SK-N-MC (cell line): ENCODE measurements around the gene H6PD.

Experiments
- EZH2 ChIP-seq: fragments of 200-600 bp; sonication (generic); IDR thresholded peaks from one replicate; pipeline ENCODE4 v1.6.1; 2017; ENCODE audit warnings: antibody characterized with exemption
- FOXP2 ChIP-seq: optimal IDR thresholded peaks from 2 replicates; pipeline ENCODE3; 2011; ENCODE audit warnings: mild to moderate bottlenecking, moderate library complexity; ENCODE audit not compliant: insufficient read depth; ENCODE audit errors: extremely low read length, control extremely low read depth
- POLR2AphosphoS5 ChIP-seq: IDR thresholded peaks from 2 replicates; pipeline ENCODE4 v1.6.1; 2012; ENCODE audit warnings: mild to moderate bottlenecking, low read depth, low read length, borderline replicate concordance

DNA sequence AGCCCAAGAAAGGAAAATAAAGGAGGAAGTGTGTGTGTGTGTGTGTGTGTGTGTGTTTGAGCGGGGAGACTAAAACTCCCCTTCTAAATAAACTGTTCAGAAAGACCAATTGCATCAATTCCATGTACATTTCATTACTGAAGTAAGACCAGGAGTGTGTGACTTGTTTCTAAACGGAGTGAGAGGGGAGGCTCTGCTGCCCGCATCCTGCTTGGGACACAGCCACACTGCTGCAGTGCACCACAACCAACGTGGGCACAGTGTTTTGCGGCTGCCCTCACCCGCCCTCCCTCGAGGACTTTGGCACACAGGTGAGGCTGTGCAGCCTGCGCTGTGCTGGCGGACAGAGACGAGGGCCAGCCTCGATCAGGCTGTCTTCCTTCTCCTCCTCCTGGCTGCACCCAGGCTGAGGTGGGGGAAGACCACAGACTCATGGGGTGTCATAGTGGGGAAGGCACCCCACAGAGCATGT, 31.0 kb upstream of the H6PD start:
- TF ChIP-seq POLR2AphosphoS5 (no peak), EZH2 (no peak), FOXP2 (no peak)
